Measurements from ENCODE around the gene L3MBTL4. TPM values are rescaled to one million over a fixed set of nuclear protein-coding genes. Genes with fewer than 3 reads are reported as not detected.

Gene L3MBTL4
- total RNA-seq, 1 experiment from 2014 or later = not detected

- peaks cover 33% of the 10 kb centered on the region for H3K9me3 ChIP-seq (ENCODE audit: low read depth, low read length, poor library complexity, severe bottlenecking)
- H3K27me3 ChIP-seq (replicated peaks; ENCODE audit: insufficient read depth, low read depth, low read length, poor library complexity) = no peaks in the 10 kb centered on the region
- intact Hi-C loops (cut with micrococcal nuclease; ENCODE audit: unreplicated experiment) = no loop called here
- no peaks in the 10 kb centered on the region for H3K36me3 ChIP-seq (ENCODE audit: insufficient read depth, low read length, poor library complexity, severe bottlenecking)
- ChIA-PET CTCF (no interaction called here), POLR2A (ENCODE audit: low non-redundant PET) (no interaction called here)
- no peak overlapping the region for H3K4me3 ChIP-seq (ENCODE audit: low read depth, low read length, poor library complexity, severe bottlenecking)
- DNase-seq (ENCODE audit: low spot score) = no peak
- no TSS peak for BruUV-seq (replicated peaks)
- no peaks in the 10 kb centered on the region for H3K4me1 ChIP-seq (ENCODE audit: insufficient read depth, low read length, poor library complexity, severe bottlenecking)
- no peak overlapping the region for H3K27ac ChIP-seq (ENCODE audit: low read depth, low read length, poor library complexity, severe bottlenecking)
- no peak for TF ChIP-seq EZH2 (IDR thresholded peaks at IDR 0.05; ENCODE audit: borderline replicate concordance, low read depth, low read length, poor library complexity, severe bottlenecking)
- TF ChIP-seq, protein P1, sequence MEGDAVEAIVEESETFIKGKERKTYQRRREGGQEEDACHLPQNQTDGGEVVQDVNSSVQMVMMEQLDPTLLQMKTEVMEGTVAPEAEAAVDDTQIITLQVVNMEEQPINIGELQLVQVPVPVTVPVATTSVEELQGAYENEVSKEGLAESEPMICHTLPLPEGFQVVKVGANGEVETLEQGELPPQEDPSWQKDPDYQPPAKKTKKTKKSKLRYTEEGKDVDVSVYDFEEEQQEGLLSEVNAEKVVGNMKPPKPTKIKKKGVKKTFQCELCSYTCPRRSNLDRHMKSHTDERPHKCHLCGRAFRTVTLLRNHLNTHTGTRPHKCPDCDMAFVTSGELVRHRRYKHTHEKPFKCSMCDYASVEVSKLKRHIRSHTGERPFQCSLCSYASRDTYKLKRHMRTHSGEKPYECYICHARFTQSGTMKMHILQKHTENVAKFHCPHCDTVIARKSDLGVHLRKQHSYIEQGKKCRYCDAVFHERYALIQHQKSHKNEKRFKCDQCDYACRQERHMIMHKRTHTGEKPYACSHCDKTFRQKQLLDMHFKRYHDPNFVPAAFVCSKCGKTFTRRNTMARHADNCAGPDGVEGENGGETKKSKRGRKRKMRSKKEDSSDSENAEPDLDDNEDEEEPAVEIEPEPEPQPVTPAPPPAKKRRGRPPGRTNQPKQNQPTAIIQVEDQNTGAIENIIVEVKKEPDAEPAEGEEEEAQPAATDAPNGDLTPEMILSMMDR (conservative IDR thresholded peaks at IDR 0.05; ENCODE audit: low read depth, low read length) = no peak
Measured at GRCh38 chr18:6367208-6367607, 47.5 kb downstream of the L3MBTL4 start.

DNA sequence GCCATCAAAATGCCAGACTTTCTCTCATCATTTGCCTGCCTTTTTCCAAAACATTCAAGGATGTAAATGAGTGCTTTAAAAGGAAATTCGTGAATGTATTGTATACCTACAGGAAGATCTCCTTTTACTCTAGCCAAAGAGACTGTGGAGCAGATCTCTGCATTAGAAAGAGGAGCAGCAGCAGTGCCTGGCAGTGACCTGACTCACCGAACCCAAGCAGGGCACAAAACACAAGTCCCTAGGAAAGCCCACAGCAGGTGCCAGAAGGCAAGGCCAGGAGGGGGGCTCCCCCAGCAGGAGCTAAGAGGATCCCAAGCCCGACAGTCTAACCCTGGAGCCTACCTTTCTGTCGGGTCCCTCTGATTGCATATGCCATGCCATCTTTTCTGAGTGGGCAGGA, 47.9 kb downstream of the L3MBTL4 start:
- H3K27ac ChIP-seq (ENCODE audit: low read depth, low read length, poor library complexity, severe bottlenecking) = no peak overlapping the region
- H3K36me3 ChIP-seq (ENCODE audit: insufficient read depth, low read length, poor library complexity, severe bottlenecking) = no peaks in the 10 kb centered on the region
- CTCF ChIA-PET = no interaction called here
- H3K4me3 ChIP-seq (ENCODE audit: low read depth, low read length, poor library complexity, severe bottlenecking) = no peak overlapping the region
- POLR2A ChIA-PET (ENCODE audit: low non-redundant PET) = no interaction called here
- no peak for TF ChIP-seq EZH2 (IDR thresholded peaks at IDR 0.05; ENCODE audit: borderline replicate concordance, low read depth, low read length, poor library complexity, severe bottlenecking)
- TF ChIP-seq, protein P1 (conservative IDR thresholded peaks at IDR 0.05; ENCODE audit: low read depth, low read length) = no peak
- intact Hi-C loops (cut with micrococcal nuclease; ENCODE audit: unreplicated experiment) = no loop called here
- no peaks in the 10 kb centered on the region for H3K27me3 ChIP-seq (replicated peaks; ENCODE audit: insufficient read depth, low read depth, low read length, poor library complexity)
- no peak for DNase-seq (ENCODE audit: low spot score)
- H3K4me1 ChIP-seq (ENCODE audit: insufficient read depth, low read length, poor library complexity, severe bottlenecking) = no peaks in the 10 kb centered on the region
- peaks cover 30% of the 10 kb centered on the region for H3K9me3 ChIP-seq (ENCODE audit: low read depth, low read length, poor library complexity, severe bottlenecking)
- BruUV-seq (replicated peaks) = no TSS peak

- Histone ChIP-seq H3K27ac (ENCODE audit: low read depth, low read length, poor library complexity, severe bottlenecking) (no peak overlapping the region), H3K4me1 (ENCODE audit: insufficient read depth, low read length, poor library complexity, severe bottlenecking) (no peaks in the 10 kb centered on the region), H3K9me3 (ENCODE audit: low read depth, low read length, poor library complexity, severe bottlenecking) (peaks cover 40% of the 10 kb centered on the region), H3K4me3 (ENCODE audit: low read depth, low read length, poor library complexity, severe bottlenecking) (no peak overlapping the region), H3K27me3 (replicated peaks; ENCODE audit: insufficient read depth, low read depth, low read length, poor library complexity) (no peaks in the 10 kb centered on the region), H3K36me3 (ENCODE audit: insufficient read depth, low read length, poor library complexity, severe bottlenecking) (no peaks in the 10 kb centered on the region)
- ChIA-PET POLR2A (ENCODE audit: low non-redundant PET) (no interaction called here), CTCF (no interaction called here)
- intact Hi-C loops (cut with micrococcal nuclease; ENCODE audit: unreplicated experiment) = no loop called here
- no TSS peak for BruUV-seq (replicated peaks)
- TF ChIP-seq, protein P1 (conservative IDR thresholded peaks at IDR 0.05; ENCODE audit: low read depth, low read length) = no peak
- no peak for DNase-seq (ENCODE audit: low spot score)
Measured at GRCh38 chr18:6365385-6365784, 49.3 kb downstream of the L3MBTL4 start.
